ENCODE results near the gene CFAP58.

GRCh38 chr10:104501449-104501848, 147.8 kb downstream of the CFAP58 start:
- TF ChIP-seq CTCF (IDR thresholded peaks at IDR 0.05) (no peak), POLR2AphosphoS5 (IDR thresholded peaks at IDR 0.05) (no peak)

Measured in prostate gland (tissue), 2 donors.